ENCODE results near the gene TMED10.

- no peak for TF ChIP-seq POLR2A (IDR thresholded peaks at IDR 0.05)
- TF ChIP-seq CTCF (IDR thresholded peaks at IDR 0.05), result no peak
These were observed 50.3 kb downstream of the TMED10 start for GRCh38 chr14:75126121-75126544.

Measured in prostate gland (tissue), 2 donors.